WTC11 (cell line): Measurements from ENCODE around the gene AMOTL1.

ENCODE experiments used
- ATF6 ChIP-seq: sonication (generic); formaldehyde crosslinking; IDR thresholded peaks from 2 replicates; pipeline ENCODE4 v1.8.1; 2023; ENCODE audit warnings: mild to moderate bottlenecking, missing genetic modification reagents
- CTCF ChIP-seq: fragments of 200-600 bp; IDR thresholded peaks from 2 replicates; pipeline ENCODE4 v1.8.0; 2022; ENCODE audit warnings: antibody characterized with exemption
- NR2C2 ChIP-seq: sonication (generic); formaldehyde crosslinking; IDR thresholded peaks from 2 replicates; pipeline ENCODE4 v1.8.0; 2022; ENCODE audit warnings: mild to moderate bottlenecking, missing genetic modification reagents
- TCF7 ChIP-seq: sonication (generic); formaldehyde crosslinking; IDR thresholded peaks from 2 replicates; pipeline ENCODE4 v1.8.0; 2022; ENCODE audit warnings: mild to moderate bottlenecking, low read depth, missing genetic modification reagents, moderate library complexity
- USF1 ChIP-seq: sonication (generic); formaldehyde crosslinking; IDR thresholded peaks from 2 replicates; pipeline ENCODE4 v1.8.0; 2022; ENCODE audit warnings: mild to moderate bottlenecking, missing genetic modification reagents
- ZNF281 ChIP-seq: sonication (generic); formaldehyde crosslinking; IDR thresholded peaks from 2 replicates; pipeline ENCODE4 v1.8.0; 2023; ENCODE audit warnings: mild to moderate bottlenecking, missing genetic modification reagents
- ZNF671 ChIP-seq: fragments of 250-450 bp; sonication (Bioruptor Pico); IDR thresholded peaks from 2 replicates; pipeline ENCODE4 v1.8.0; 2021; ENCODE audit warnings: mild to moderate bottlenecking

GRCh38 chr11:94728966-94729751 lies 39.0 kb upstream of the AMOTL1 start:
- TF ChIP-seq ZNF671 (CRISPR knock-in tag): no peak
- TF ChIP-seq USF1 (CRISPR knock-in tag): no peak
- no peak for TF ChIP-seq TCF7
- TF ChIP-seq CTCF: no peak
- no peak for TF ChIP-seq ATF6 (CRISPR knock-in tag)
- no peak for TF ChIP-seq ZNF281 (CRISPR knock-in tag)
- TF ChIP-seq NR2C2 (CRISPR knock-in tag): no peak
